ENCODE data around the gene CCDC43. TPM values are rescaled to one million over a fixed set of nuclear protein-coding genes. Genes with fewer than 3 reads are reported as not detected.

Gene CCDC43
- total and polyA plus RNA-seq, 2 of the 8 experiments (the other 6 are each of a cell fraction or from before 2014, with no cell fraction given): 4.9 to 38.1 TPM

GRCh38 chr17:44642834-44643233 is 46.7 kb downstream of the CCDC43 start:
- DNase-seq (ENCODE audit: low read depth in 1 of 2, low spot score in 2 of 2) (no peak), FAIRE-seq (no peak)
- Histone ChIP-seq H4K8ac (ENCODE audit: extremely low read depth, insufficient read depth, low read length) (no peak overlapping the region), H3K23me2 (ENCODE audit: low read depth, low read length) (no peaks in the 10 kb centered on the region), H2BK12ac (ENCODE audit: low read depth, low read length) (no peak overlapping the region), H3K23ac (ENCODE audit: insufficient read length) (no peak overlapping the region), H3K4me1 (replicated peaks in 1 of 4; ENCODE audit: control insufficient read depth in 3 of 4, insufficient read depth in 4 of 4, low read length in 3 of 4) (no peaks in the 10 kb centered on the region), H3K36me3 (ENCODE audit: control insufficient read depth in 2 of 4, insufficient read depth in 4 of 4, low read length in 3 of 4) (no peaks in the 10 kb centered on the region), H3K79me1 (ENCODE audit: low read depth, low read length) (no peaks in the 10 kb centered on the region), H3K27me3 (replicated peaks in 1 of 4; ENCODE audit: control insufficient read depth in 3 of 4, extremely low read depth in 1 of 4, insufficient read depth in 3 of 4, low read length in 3 of 4) (no peaks in the 10 kb centered on the region), H2AK5ac (ENCODE audit: low read depth, low read length) (no peak overlapping the region), H3K4me3 (ENCODE audit: extremely low read depth in 1 of 4, insufficient read depth in 2 of 4, low read depth in 3 of 4, low read length in 4 of 4) (no peak overlapping the region), H4K20me1 (replicated peaks in 1 of 2; ENCODE audit: control insufficient read depth in 1 of 2, insufficient read depth in 2 of 2, low read length in 2 of 2) (no peaks in the 10 kb centered on the region), H2BK5ac (ENCODE audit: low read depth, low read length) (no peak overlapping the region), H3K18ac (ENCODE audit: extremely low read depth, low read length) (no peak overlapping the region), H3K4me2 (ENCODE audit: insufficient read depth in 1 of 2, low read depth in 2 of 2, low read length in 2 of 2) (no peak overlapping the region), H3K27ac (ENCODE audit: low read depth, low read length) (no peak overlapping the region), H4K5ac (ENCODE audit: insufficient read length, low read depth, low read length) (no peak overlapping the region), H2BK120ac (replicated peaks; ENCODE audit: low read depth, low read length) (no peak overlapping the region), H2BK15ac (ENCODE audit: low read length) (no peak overlapping the region), H3K4ac (replicated peaks; ENCODE audit: insufficient read length, low read depth, low read length) (no peak overlapping the region), H3K79me2 (ENCODE audit: control insufficient read depth in 1 of 2, insufficient read depth in 2 of 2, low read length in 2 of 2) (no peaks in the 10 kb centered on the region), H3K9me3 (ENCODE audit: insufficient read depth in 2 of 2, low read depth in 1 of 2, low read length in 1 of 2) (no peaks in the 10 kb centered on the region), H3K14ac (ENCODE audit: insufficient read length) (no peak overlapping the region), H2BK20ac (ENCODE audit: low read length) (no peak overlapping the region), H3K9ac (replicated peaks in 1 of 4; ENCODE audit: extremely low read depth in 1 of 4, low read depth in 3 of 4, low read length in 3 of 4) (no peak overlapping the region), H2AFZ (ENCODE audit: low read length) (no peak overlapping the region), H4K91ac (replicated peaks; ENCODE audit: insufficient read length, low read length) (no peak overlapping the region), H3K56ac (replicated peaks; ENCODE audit: insufficient read length, low read depth, low read length) (no peak overlapping the region)
- 84% methylated on average over 7 of the region's 7 CpGs; no CpG with 5 or more reads in 1 of the 2 experiments for WGBS, 2 experiments (ENCODE audit: extremely low coverage in 1 of 2, insufficient coverage in 1 of 2, insufficient read length in 1 of 2, insufficient replicate concordance in 2 of 2, low coverage in 1 of 2, low lambda C conversion rate in 2 of 2, missing lambda C conversion rate in 1 of 2)
- TF ChIP-seq SIX5 (IDR thresholded peaks at IDR 0.05; ENCODE audit: low read depth, low read length) (no peak), CEBPB (IDR thresholded peaks at IDR 0.05; ENCODE audit: low read depth, low read length) (no peak), SP4 (IDR thresholded peaks at IDR 0.05; ENCODE audit: low read length) (no peak), PHF8 (conservative IDR thresholded peaks at IDR 0.05; ENCODE audit: low read depth, low read length) (no peak), KDM5A (IDR thresholded peaks at IDR 0.05; ENCODE audit: low read length) (no peak), MAFK (IDR thresholded peaks at IDR 0.05; ENCODE audit: low read depth, low read length) (no peak), USF2 (IDR thresholded peaks at IDR 0.05; ENCODE audit: low read length) (no peak), YY1 (IDR thresholded peaks at IDR 0.05; ENCODE audit: low read depth, low read length) (no peak), KDM4A (IDR thresholded peaks at IDR 0.05; ENCODE audit: low read depth, low read length, severe bottlenecking) (no peak), RFX5 (IDR thresholded peaks at IDR 0.05; ENCODE audit: borderline replicate concordance, low read depth, low read length) (no peak), JUN (IDR thresholded peaks at IDR 0.05; ENCODE audit: low read depth, low read length) (no peak), CREB1 (IDR thresholded peaks at IDR 0.05) (no peak), CHD1 (IDR thresholded peaks at IDR 0.05; ENCODE audit: low read depth, low read length) (no peak), ASH2L (IDR thresholded peaks at IDR 0.05; ENCODE audit: low read length) (no peak), TEAD4 (IDR thresholded peaks at IDR 0.05; ENCODE audit: low read depth, low read length) (no peak)
- CTCF ChIA-PET (ENCODE audit: partially characterized antibody): interaction anchor here (1.3 to 2.5 kb wide), 3 partner anchors 14 to 433 kb away, joined by 3 to 9 read pairs (median 5); no protein-coding TSS in a partner anchor
- POLR2A ChIA-PET (ENCODE audit: partially characterized antibody): no interaction called here
